GM18526 (cell line): ENCODE data around the gene TOX2.

Experiments used
- POLR2A ChIP-seq: IDR thresholded peaks from 3 replicates; pipeline ENCODE4 v1.6.1; 2011; ENCODE audit not compliant: insufficient read length; ENCODE audit errors: extremely low read depth

The TOX2 gene, protein sequence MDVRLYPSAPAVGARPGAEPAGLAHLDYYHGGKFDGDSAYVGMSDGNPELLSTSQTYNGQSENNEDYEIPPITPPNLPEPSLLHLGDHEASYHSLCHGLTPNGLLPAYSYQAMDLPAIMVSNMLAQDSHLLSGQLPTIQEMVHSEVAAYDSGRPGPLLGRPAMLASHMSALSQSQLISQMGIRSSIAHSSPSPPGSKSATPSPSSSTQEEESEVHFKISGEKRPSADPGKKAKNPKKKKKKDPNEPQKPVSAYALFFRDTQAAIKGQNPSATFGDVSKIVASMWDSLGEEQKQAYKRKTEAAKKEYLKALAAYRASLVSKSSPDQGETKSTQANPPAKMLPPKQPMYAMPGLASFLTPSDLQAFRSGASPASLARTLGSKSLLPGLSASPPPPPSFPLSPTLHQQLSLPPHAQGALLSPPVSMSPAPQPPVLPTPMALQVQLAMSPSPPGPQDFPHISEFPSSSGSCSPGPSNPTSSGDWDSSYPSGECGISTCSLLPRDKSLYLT

GRCh38 chr20:43914311-43915210 lies at the start of gene TOX2:
TSS of gene TOX2 (plus strand) at chr20:43914852. CDS start at chr20:43914892, 40 bp downstream.
- TF ChIP-seq POLR2A: no peak

GRCh38 chr20:43868091-43868490 lies 46.6 kb upstream of the TOX2 start:
- no peak for TF ChIP-seq POLR2A

DNA sequence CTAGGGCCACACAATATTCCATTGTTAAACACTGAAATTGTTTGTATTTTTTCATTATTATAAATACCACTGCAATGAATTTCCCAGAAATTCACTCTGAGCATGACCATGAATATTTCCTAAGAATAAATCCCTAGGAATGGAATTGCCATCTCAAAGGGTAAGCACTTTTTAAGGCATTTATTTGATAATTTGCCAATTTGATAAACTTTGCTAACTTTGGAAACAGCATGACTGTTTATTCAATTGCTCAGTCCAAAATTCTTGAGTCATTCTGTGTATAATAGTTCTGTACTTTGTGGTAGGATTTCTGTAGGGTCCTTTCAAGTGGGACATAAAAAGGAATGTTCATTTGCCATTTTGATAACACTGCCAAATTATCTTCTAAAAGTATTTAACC lies 44.2 kb upstream of the TOX2 start:
- TF ChIP-seq POLR2A: no peak

- TF ChIP-seq POLR2A: no peak
Observed at GRCh38 chr20:43878776-43879175, 35.9 kb upstream of the TOX2 start.

GRCh38 chr20:43893930-43894329 lies 20.7 kb upstream of the TOX2 start:
- TF ChIP-seq POLR2A: no peak

DNA sequence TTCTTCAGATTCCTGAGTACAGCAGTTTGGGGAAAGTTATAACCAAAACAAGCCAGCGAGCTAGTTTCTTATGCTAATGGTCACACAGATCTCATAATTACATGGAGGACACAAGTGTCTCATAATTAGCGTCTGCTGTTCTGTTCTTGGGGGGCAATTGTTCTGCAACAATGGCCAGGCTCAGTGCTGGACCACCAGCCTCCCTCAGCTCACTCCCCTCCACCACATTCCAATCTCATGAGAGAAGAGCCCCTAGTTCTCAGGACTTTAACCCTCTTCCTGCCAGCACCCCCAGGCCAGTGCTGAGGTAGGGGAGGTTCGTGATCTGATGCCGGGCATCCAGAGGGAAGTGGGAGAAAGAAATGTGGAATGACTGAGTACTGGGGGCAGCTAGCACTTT lies 20.2 kb upstream of the TOX2 start:
- TF ChIP-seq POLR2A: no peak

GRCh38 chr20:43895235-43895634 lies 19.4 kb upstream of the TOX2 start:
- no peak for TF ChIP-seq POLR2A

GRCh38 chr20:43899274-43900120 lies 15.2 kb upstream of the TOX2 start:
- no peak for TF ChIP-seq POLR2A

DNA sequence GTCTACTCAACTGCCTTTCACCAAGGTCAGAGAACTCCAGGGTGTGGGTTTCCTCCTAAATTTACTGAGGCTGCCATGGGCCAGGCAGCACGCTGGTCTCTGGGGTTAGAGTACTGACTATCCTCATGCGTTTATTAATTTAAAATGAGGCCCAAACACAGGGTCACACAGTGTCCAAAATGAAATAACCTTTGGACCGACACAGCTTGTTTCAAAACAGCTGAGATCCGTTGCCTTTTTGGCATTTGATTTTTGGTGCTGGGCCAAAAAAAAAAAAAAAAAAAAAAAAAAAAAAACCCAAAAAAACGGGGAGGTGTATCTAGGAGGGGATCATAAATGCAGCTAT lies 14.6 kb upstream of the TOX2 start:
- TF ChIP-seq POLR2A: no peak

DNA sequence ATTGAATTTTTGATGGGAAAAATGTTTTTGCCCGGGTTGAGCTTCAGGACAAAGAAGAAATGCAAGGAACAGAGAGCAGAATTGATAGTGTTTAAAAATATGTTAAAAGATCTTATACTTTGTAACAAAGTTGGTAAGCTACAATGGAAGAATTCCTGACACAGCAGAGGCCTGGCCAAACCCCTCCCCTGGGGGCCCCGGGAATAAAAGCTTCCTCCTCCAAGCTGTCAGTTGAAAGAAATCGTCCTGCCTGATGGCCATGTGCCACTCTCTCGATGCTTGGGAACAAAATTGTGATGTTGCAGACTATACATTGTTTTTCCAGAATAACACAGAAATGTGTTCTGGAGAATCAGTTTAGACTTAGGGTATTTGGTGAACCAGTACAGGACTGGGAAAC lies 14.2 kb upstream of the TOX2 start:
- TF ChIP-seq POLR2A: no peak

- TF ChIP-seq POLR2A: no peak
Observed at GRCh38 chr20:43901296-43901695, 13.4 kb upstream of the TOX2 start.

DNA sequence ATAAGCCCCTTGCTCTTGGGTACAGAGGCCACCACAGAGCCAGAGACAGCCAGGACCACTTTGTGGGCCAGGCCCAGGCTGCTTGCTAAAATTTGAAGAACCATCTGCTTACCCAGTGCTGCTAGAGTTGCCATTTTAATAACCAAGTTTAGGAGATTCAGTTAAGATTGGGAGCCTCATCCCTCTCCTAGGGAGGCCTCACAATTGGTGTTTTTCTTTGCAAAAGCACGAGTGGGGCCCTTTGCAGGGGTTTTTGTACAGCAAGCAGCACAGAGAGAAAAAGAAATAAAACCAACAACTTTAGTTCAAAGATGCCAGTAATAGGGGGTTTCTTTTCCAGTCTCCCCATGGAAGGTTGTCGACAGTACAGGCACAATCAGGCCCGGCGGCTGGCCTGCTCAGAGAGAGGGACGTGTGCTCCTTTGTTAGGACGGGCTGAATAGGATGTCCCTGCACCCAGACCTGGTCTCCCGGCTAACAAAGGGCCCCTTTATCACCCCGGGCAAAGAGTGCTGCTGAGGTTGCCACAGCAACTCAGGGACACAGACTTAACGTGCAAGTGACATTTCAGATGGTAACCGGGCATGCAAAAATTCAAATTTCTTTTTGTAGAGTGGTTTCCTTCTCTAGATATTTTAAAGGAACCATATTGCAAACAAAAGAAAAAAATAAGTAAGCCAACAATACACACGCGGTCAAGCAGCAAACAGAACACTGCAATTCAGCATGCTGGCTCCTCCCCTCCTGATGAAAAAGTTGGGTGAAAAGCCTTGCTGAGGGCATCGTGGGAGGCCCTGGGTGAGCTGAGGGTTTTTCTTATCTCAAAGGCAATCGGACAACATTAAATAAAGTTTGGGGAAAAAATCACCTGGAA lies 10.5 kb upstream of the TOX2 start:
- TF ChIP-seq POLR2A: no peak

GRCh38 chr20:43904827-43905177 lies 9.8 kb upstream of the TOX2 start:
- no peak for TF ChIP-seq POLR2A

DNA sequence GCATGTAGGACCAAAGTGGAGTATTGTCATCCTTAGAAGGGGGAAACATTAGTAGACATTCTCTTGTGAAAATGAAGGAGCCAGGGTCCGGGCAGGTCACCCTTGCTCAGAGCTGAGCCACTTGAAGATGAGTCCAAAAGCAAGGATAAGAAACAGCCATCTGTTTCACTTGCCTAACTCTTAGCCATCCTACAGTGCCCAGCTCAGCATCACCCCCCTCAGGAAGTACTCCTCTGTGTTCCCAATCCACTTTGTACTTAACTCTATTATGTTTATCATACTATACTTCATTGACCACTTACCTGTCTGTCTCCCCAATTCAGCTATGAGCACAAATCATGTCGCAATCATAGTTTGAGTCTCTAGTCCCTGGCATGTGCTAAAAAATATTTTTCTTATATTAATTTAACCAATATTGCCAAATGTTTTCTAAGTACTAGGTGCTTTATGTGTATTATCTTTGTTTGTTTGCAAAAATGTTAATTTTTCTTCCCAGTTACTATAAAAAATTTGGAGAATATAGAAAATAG lies 8.1 kb upstream of the TOX2 start:
- no peak for TF ChIP-seq POLR2A
